Urothelium cell line (cell line): Measurements from ENCODE around the gene MAP3K5.

Source experiments
- DNase-seq: peaks from one replicate; pipeline ENCODE4 v3.0.0; 2011; ENCODE audit warnings: low spot score, mixed read lengths
- FAIRE-seq: peaks from 2 replicates; lab custom pipeline; 2011; peaks lifted over from hg19 to GRCh38; lab: Jason Lieb, UNC

The MAP3K5 gene

GRCh38 chr6:136549300-136550044, 242.8 kb downstream of the MAP3K5 start:
- no peak for FAIRE-seq

GRCh38 chr6:136548582-136549299, 243.5 kb downstream of the MAP3K5 start:
- DNase-seq (no peak), FAIRE-seq (no peak)

More at GRCh38 chr6:136549300-136550044, 242.8 kb downstream of the MAP3K5 start:
- DNase-seq: no peak

DNA sequence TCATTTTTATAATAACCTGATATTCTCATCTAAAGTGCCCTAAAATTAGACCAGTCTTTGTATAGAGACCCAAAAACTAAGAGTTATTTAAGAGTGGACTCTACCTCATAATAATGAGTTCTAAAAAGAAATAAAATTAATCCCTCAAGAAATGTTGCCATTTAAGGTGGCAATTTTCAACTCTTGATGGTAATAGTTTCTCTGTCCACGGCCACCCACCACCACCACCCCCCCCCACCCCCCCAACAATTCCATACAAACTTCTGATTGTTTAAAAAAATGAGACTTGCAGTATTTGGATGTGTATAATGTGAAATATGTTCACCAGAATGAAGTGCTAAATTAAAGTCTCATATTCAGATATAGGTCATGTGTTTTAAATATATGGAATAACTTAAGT, 244.4 kb downstream of the MAP3K5 start:
- FAIRE-seq (no peak), DNase-seq (no peak)

- no peak for FAIRE-seq
These were observed 244.9 kb downstream of the MAP3K5 start for GRCh38 chr6:136547336-136547735.

DNA sequence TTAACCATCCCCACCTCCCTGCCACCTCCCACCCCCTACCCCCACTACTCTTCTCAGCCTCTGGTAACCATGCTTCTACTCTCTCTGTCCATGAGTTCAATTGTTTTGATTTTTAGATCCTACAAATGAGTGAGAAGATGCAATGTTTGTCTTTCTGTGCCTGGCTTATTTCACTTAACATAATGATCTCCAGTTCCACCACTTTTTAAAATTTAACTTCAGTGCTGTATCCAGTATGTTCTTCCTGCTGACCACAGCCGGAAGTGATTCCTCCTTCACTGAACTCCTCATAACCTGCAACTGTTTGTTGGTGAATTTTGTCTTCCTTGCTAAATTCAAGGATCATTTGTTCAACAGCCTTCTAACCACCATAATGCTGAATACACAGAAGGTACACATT, 245.9 kb downstream of the MAP3K5 start:
- DNase-seq (no peak), FAIRE-seq (no peak)

More at GRCh38 chr6:136547336-136547735, 244.9 kb downstream of the MAP3K5 start:
- DNase-seq: peak; percentile 25

GRCh38 chr6:136544326-136544725, 248.0 kb downstream of the MAP3K5 start:
- no peak for FAIRE-seq
- no peak for DNase-seq

GRCh38 chr6:136541395-136541794, 250.9 kb downstream of the MAP3K5 start:
- DNase-seq (no peak), FAIRE-seq (no peak)

- FAIRE-seq (no peak), DNase-seq (no peak)
These were observed 252.2 kb downstream of the MAP3K5 start for GRCh38 chr6:136539967-136540652.

- no peak for DNase-seq
- FAIRE-seq: no peak
These were observed 253.4 kb downstream of the MAP3K5 start for GRCh38 chr6:136538836-136539235.

DNA sequence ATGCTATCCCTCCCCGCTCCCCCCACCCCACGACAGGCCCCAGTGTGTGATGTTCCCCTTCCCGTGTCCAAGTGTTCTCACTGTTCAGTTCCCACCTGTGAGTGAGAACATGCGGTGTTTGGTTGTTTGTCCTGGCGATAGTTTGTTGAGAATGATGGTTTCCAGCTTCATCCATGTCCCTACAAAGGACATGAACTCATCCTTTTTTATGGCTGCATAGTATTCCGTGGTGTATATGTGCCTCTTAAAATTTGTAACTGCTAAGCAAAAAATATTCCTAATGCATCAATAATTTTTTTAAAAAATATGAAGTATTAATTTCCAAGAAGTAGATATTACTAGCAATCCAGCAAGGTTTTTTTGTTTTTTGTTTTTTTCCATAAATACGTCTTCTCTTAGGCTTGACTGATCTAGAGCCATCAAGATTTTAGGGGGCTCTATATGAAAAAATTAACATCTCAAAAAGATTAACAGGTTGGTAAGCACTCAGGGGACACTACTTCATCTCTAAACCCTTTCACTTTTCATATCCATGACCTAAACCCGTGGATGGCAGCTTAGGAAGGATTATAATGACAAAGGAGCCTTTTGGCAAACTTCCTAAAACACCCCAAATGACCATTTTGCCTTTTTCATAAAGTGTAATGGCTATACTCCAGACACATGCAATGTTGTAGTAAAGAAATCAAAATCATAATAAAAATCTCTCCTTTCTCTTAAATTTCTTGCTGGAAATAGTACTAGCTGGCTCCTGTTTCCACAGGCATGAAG, 256.2 kb downstream of the MAP3K5 start:
- FAIRE-seq (no peak), DNase-seq (no peak)

DNA sequence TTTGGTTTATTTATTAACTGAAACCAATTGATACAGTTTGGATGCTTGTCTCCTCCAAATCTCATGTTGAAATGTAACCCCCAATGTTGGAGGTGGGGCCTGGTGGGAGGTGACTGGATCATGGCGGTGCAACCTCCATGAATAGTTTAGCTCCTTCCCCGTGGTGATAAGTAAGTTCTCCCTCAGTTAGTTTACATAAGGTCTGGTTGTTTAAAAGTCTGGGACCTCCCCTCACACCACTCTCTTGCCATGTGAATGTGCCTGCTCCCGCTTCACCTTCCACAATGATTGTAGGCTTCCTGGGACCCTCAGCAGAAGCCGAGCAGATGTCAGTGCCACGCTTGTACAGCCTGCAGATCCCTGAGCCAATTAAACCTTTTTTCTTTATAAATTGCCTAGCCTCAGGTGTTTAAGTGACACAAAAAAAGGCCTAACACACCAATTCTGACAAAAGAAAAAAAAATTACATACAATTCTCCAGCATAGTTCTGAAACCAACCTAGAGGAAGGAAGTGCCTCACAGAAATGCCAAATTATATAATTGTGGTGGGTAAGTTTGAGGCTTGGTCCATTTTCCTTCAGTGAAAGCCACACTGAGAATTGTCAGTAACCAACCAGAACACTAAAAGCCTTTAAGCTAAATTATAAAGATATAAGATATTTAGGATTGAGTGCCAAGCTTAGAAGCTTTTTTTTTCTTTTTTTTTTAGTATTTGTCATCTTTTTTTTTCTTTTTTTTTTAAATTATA, 257.1 kb downstream of the MAP3K5 start:
- DNase-seq (no peak), FAIRE-seq (no peak)

- DNase-seq (no peak), FAIRE-seq (no peak)
These were observed 258.0 kb downstream of the MAP3K5 start for GRCh38 chr6:136534268-136534667.

DNA sequence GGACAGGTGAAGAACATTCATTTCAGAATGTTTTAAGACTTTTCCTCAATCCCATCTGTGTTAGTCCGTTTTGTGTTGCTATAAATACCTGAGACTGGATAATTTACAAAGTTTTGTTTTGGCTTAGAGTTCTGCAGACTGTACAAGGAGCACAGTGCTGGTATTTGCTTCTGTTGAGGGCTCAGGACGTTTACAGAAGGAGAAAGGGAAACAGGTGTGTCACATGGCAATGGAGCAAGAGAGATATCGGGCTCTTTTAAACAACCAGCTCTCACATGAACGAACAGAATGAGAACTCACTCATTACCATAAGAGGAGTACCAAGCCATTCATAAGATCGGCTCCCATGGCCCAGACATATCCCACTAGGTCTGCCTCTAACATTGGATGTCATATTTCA, 258.8 kb downstream of the MAP3K5 start:
- FAIRE-seq (no peak), DNase-seq (no peak)

- FAIRE-seq (no peak), DNase-seq (no peak)
These were observed 260.2 kb downstream of the MAP3K5 start for GRCh38 chr6:136532030-136532429.

DNA sequence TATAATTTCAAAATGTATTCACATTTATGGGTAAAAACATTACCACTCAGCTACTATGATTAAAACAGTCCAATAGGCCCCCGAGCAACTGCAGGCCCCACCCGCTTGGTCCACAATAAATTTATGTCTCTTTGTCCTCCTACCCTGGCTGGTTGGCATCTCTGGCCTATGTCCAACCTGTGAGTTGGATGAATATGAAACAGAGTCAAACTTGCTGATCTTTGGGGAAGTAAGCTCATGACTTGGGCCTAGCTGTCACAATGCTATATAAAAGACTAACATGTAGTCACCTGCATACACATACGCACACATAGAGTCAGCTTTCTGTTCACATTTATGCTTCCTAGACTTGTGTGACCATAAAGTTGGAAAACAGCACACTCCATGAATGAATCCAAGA, 262.6 kb downstream of the MAP3K5 start:
- FAIRE-seq: no peak

GRCh38 chr6:136528477-136528876, 263.8 kb downstream of the MAP3K5 start:
- DNase-seq: no peak
- FAIRE-seq: no peak

More for the DNA sequence above, 262.6 kb downstream of the MAP3K5 start:
- DNase-seq: no peak

GRCh38 chr6:136527831-136528230, 264.4 kb downstream of the MAP3K5 start:
- DNase-seq: no peak
- no peak for FAIRE-seq

GRCh38 chr6:136526937-136527336, 265.3 kb downstream of the MAP3K5 start:
- DNase-seq: no peak
- no peak for FAIRE-seq

GRCh38 chr6:136526196-136526930, 265.9 kb downstream of the MAP3K5 start:
- FAIRE-seq: no peak
- peak; percentile 8 for DNase-seq
